HepG2 (cell line): Measurements from ENCODE around the gene TXNDC11. TPM values are rescaled to one million over a fixed set of nuclear protein-coding genes. Genes with fewer than 3 reads are reported as not detected.

Experiments used
- ARNT2 ChIP-seq: sonication (generic); formaldehyde crosslinking; IDR thresholded peaks from 2 replicates; pipeline ENCODE4 v1.8.0; 2022; ENCODE audit warnings: mild to moderate bottlenecking, low read depth, missing genetic modification reagents, moderate library complexity
- ELF3 ChIP-seq: IDR thresholded peaks from 2 replicates; pipeline ENCODE4 v1.6.1; 2016; ENCODE audit warnings: missing genetic modification reagents, missing compliant biosample characterization
- GTF2F1 ChIP-seq: fragments of 150-350 bp; IDR thresholded peaks from 2 replicates; pipeline ENCODE4 v1.6.1; 2014; ENCODE audit warnings: low read length
- KMT2A ChIP-seq: sonication (generic); formaldehyde crosslinking; IDR thresholded peaks from 2 replicates; pipeline ENCODE4 v1.4.0; 2020; ENCODE audit warnings: missing genetic modification reagents
- MBD4 ChIP-seq: IDR thresholded peaks from 2 replicates; pipeline ENCODE4 v1.6.1; 2012; ENCODE audit warnings: low read length, inconsistent platforms, borderline replicate concordance
- NCOA2 ChIP-seq: sonication (generic); formaldehyde crosslinking; IDR thresholded peaks from 2 replicates; pipeline ENCODE4 v1.8.0; 2022; ENCODE audit warnings: inconsistent platforms
- SALL1 ChIP-seq: sonication (generic); formaldehyde crosslinking; IDR thresholded peaks from 2 replicates; pipeline ENCODE4 v1.8.0; 2022; ENCODE audit warnings: mild to moderate bottlenecking, missing genetic modification reagents
- SNRNP70 ChIP-seq: fragments of 200-400 bp; formaldehyde crosslinking; IDR thresholded peaks from 2 replicates; pipeline ENCODE4 v1.6.1; 2017; ENCODE audit warnings: mild to moderate bottlenecking, low read depth, low read length, moderate library complexity
- SP5 ChIP-seq: IDR thresholded peaks from 2 replicates; pipeline ENCODE4 v1.6.1; 2016; ENCODE audit warnings: low read depth, borderline replicate concordance
- U2AF2 ChIP-seq: fragments of 200-400 bp; formaldehyde crosslinking; IDR thresholded peaks from 2 replicates; pipeline ENCODE4 v1.6.1; 2017; ENCODE audit warnings: low read depth, mild to moderate bottlenecking, low read length
- ZFP36L1 ChIP-seq: sonication (generic); formaldehyde crosslinking; IDR thresholded peaks from 2 replicates; pipeline ENCODE4 v1.8.0; 2022; ENCODE audit warnings: mild to moderate bottlenecking, missing genetic modification reagents, moderate library complexity
- ZFYVE20 ChIP-seq: sonication (generic); formaldehyde crosslinking; IDR thresholded peaks from 2 replicates; pipeline ENCODE4 v1.8.0; 2023; ENCODE audit warnings: low read depth, mild to moderate bottlenecking, moderate library complexity, missing genetic modification reagents, borderline replicate concordance
- ZNF230 ChIP-seq: sonication (generic); formaldehyde crosslinking; IDR thresholded peaks from 2 replicates; pipeline ENCODE4 v1.4.0; 2020; ENCODE audit warnings: mild to moderate bottlenecking, missing genetic modification reagents
- ZNF44 ChIP-seq: sonication (generic); formaldehyde crosslinking; IDR thresholded peaks from 2 replicates; pipeline ENCODE4 v1.5.1; 2020; ENCODE audit warnings: mild to moderate bottlenecking, missing genetic modification reagents
- ZNF468 ChIP-seq: sonication (generic); formaldehyde crosslinking; IDR thresholded peaks from 2 replicates; pipeline ENCODE4 v1.8.0; 2022; ENCODE audit warnings: mild to moderate bottlenecking, moderate library complexity, missing genetic modification reagents
- ZNF747 ChIP-seq: sonication (generic); formaldehyde crosslinking; IDR thresholded peaks from 2 replicates; pipeline ENCODE4 v1.8.1; 2023; ENCODE audit warnings: missing genetic modification reagents, mild to moderate bottlenecking, borderline replicate concordance
- ZNF780A ChIP-seq: sonication (generic); formaldehyde crosslinking; IDR thresholded peaks from 2 replicates; pipeline ENCODE4 v1.8.0; 2022; ENCODE audit warnings: mild to moderate bottlenecking, missing genetic modification reagents, moderate library complexity
- polyA plus RNA-seq, 8 experiments: library from polyadenylated mRNA; depleted of rRNA in 3 of 8; stranded (reverse) in 7 of 8; unstranded in 1 of 8; fragments of >200 nt; fragmentation: Illumina TruSeq in 4 of 8; extraction: Trizol in 4 of 8; gene quantifications; 2 replicates each; pipeline versions ENCODE4 v1.2.1 to v1.2.3, GENCODE V29; 2011 to 2016; ENCODE audit warnings: low read depth in 4 of 8, missing spikeins in 1 of 8, mixed read lengths in 1 of 8; ENCODE audit not compliant: insufficient read depth in 1 of 8
- total RNA-seq, 5 experiments: library from RNA; depleted of rRNA; stranded (reverse); fragments of >200 nt; fragmentation: Illumina TruSeq; extraction: Trizol; gene quantifications; 2 replicates each; pipeline ENCODE4 v1.2.3, GENCODE V29; 2016; ENCODE audit warnings: low read depth in 1 of 5
- TF ChIP-seq, protein P1 (sequence below): sonication (generic); formaldehyde crosslinking; IDR thresholded peaks from 2 replicates; pipeline ENCODE4 v1.8.1; 2022; ENCODE audit warnings: mild to moderate bottlenecking, missing genetic modification reagents
- TF ChIP-seq, protein P2 (sequence below): sonication (generic); formaldehyde crosslinking; IDR thresholded peaks from 2 replicates; pipeline ENCODE4 v1.4.0; 2020; ENCODE audit warnings: missing genetic modification reagents
- TF ChIP-seq, protein P3 (sequence below): sonication (generic); formaldehyde crosslinking; IDR thresholded peaks from 2 replicates; pipeline ENCODE4 v1.4.0; 2020; ENCODE audit warnings: missing genetic modification reagents
- TF ChIP-seq, protein P4 (sequence below): sonication (generic); formaldehyde crosslinking; IDR thresholded peaks from 2 replicates; pipeline ENCODE4 v1.4.0; 2020; ENCODE audit warnings: missing genetic modification reagents

TXNDC11 gene
- total and polyA plus RNA-seq, 2 of the 13 experiments (the other 11 are each of a cell fraction or from before 2014, with no cell fraction given), result 74.9 to 123 TPM

DNA sequence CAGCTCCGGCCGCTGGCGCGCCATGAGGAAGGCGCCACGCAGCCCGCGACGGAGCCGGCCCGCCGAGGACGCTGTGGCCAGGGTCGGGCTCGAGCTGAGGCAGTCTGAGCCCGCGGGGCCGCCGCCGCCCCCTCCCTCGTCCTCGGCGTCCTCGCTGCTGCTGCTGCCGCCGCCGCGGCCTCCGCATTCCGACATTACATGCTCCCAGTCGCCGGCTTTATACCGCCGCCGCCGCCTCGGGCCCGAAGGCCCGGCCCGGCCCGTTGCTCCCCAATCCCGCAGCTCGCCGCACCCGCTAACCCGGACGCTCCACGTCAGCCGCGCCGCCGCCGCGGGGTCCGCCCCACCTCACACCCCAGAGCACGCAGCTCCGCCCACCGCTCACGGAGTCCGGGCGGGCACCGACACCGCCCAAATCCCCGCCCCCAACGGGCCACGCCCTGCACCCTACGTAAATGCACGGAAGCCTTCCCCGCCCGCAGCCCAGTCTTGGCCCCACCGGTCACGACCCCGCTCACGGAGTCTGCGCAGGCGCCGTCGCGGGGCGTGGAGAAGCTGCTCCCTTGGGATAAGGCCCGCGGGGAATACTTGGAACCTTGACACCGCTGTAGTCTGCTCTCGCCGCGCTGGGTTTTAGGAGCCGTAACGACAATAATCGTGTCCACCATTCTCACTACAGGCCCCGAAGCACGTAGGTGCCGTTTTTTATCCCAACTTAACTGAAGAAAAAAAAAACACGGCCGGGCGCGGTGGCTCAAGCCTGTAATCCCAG is at the start of gene TXNDC11 (continued):
- TF ChIP-seq, protein P1, sequence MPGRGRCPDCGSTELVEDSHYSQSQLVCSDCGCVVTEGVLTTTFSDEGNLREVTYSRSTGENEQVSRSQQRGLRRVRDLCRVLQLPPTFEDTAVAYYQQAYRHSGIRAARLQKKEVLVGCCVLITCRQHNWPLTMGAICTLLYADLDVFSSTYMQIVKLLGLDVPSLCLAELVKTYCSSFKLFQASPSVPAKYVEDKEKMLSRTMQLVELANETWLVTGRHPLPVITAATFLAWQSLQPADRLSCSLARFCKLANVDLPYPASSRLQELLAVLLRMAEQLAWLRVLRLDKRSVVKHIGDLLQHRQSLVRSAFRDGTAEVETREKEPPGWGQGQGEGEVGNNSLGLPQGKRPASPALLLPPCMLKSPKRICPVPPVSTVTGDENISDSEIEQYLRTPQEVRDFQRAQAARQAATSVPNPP (CRISPR knock-in tag), result peak; percentile 92; the same call in 1 of the 2 replicates
- TF ChIP-seq, protein P2, sequence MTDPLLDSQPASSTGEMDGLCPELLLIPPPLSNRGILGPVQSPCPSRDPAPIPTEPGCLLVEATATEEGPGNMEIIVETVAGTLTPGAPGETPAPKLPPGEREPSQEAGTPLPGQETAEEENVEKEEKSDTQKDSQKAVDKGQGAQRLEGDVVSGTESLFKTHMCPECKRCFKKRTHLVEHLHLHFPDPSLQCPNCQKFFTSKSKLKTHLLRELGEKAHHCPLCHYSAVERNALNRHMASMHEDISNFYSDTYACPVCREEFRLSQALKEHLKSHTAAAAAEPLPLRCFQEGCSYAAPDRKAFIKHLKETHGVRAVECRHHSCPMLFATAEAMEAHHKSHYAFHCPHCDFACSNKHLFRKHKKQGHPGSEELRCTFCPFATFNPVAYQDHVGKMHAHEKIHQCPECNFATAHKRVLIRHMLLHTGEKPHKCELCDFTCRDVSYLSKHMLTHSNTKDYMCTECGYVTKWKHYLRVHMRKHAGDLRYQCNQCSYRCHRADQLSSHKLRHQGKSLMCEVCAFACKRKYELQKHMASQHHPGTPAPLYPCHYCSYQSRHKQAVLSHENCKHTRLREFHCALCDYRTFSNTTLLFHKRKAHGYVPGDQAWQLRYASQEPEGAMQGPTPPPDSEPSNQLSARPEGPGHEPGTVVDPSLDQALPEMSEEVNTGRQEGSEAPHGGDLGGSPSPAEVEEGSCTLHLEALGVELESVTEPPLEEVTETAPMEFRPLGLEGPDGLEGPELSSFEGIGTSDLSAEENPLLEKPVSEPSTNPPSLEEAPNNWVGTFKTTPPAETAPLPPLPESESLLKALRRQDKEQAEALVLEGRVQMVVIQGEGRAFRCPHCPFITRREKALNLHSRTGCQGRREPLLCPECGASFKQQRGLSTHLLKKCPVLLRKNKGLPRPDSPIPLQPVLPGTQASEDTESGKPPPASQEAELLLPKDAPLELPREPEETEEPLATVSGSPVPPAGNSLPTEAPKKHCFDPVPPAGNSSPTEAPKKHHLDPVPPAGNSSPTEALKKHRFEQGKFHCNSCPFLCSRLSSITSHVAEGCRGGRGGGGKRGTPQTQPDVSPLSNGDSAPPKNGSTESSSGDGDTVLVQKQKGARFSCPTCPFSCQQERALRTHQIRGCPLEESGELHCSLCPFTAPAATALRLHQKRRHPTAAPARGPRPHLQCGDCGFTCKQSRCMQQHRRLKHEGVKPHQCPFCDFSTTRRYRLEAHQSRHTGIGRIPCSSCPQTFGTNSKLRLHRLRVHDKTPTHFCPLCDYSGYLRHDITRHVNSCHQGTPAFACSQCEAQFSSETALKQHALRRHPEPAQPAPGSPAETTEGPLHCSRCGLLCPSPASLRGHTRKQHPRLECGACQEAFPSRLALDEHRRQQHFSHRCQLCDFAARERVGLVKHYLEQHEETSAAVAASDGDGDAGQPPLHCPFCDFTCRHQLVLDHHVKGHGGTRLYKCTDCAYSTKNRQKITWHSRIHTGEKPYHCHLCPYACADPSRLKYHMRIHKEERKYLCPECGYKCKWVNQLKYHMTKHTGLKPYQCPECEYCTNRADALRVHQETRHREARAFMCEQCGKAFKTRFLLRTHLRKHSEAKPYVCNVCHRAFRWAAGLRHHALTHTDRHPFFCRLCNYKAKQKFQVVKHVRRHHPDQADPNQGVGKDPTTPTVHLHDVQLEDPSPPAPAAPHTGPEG (CRISPR knock-in tag), result no peak; the same call in 1 of the 2 replicates
- peak; percentile 37; the same call in 1 of the 2 replicates for TF ChIP-seq NCOA2 (CRISPR knock-in tag)
- TF ChIP-seq ZNF468 (CRISPR knock-in tag), result peak; percentile 88; the same call in 1 of the 2 replicates
- TF ChIP-seq GTF2F1, result peak; percentile 86; the same call in 1 of the 2 replicates
- TF ChIP-seq KMT2A (CRISPR knock-in tag), result 0 out of 2 replicates have a peak, but pooled peaks have one; percentile 15
- peak; percentile 99 for TF ChIP-seq SP5
- TF ChIP-seq ELF3 (CRISPR knock-in tag), result peak; percentile 55
- TF ChIP-seq ZNF747 (CRISPR knock-in tag), result peak; percentile 98
- TF ChIP-seq SNRNP70, result 0 out of 2 replicates have a peak, but pooled peaks have one; percentile 45
- peak; percentile 97 for TF ChIP-seq ZNF44
- peak; percentile 94 for TF ChIP-seq SALL1
- TF ChIP-seq ZFP36L1, result peak; percentile 35; the same call in 1 of the 2 replicates
- TF ChIP-seq ZFYVE20 (CRISPR knock-in tag), result peak; percentile 88; the same call in 1 of the 2 replicates
- peak; percentile 89 for TF ChIP-seq ARNT2 (CRISPR knock-in tag)
- TF ChIP-seq, protein P3, sequence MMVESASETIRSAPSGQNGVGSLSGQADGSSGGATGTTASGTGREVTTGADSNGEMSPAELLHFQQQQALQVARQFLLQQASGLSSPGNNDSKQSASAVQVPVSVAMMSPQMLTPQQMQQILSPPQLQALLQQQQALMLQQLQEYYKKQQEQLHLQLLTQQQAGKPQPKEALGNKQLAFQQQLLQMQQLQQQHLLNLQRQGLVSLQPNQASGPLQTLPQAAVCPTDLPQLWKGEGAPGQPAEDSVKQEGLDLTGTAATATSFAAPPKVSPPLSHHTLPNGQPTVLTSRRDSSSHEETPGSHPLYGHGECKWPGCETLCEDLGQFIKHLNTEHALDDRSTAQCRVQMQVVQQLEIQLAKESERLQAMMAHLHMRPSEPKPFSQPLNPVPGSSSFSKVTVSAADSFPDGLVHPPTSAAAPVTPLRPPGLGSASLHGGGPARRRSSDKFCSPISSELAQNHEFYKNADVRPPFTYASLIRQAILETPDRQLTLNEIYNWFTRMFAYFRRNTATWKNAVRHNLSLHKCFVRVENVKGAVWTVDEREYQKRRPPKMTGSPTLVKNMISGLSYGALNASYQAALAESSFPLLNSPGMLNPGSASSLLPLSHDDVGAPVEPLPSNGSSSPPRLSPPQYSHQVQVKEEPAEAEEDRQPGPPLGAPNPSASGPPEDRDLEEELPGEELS (CRISPR knock-in tag), result peak; percentile 61; the same call in 1 of the 2 replicates
- TF ChIP-seq U2AF2, result no peak
- TF ChIP-seq, protein P4, sequence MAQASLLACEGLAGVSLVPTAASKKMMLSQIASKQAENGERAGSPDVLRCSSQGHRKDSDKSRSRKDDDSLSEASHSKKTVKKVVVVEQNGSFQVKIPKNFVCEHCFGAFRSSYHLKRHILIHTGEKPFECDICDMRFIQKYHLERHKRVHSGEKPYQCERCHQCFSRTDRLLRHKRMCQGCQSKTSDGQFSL (CRISPR knock-in tag), result no peak
- no peak for TF ChIP-seq MBD4
- TF ChIP-seq ZNF230 (CRISPR knock-in tag), result peak; percentile 96
- no peak; the same call in 1 of the 2 replicates for TF ChIP-seq ZNF780A (CRISPR knock-in tag)
